ENCODE results near the gene KANSL2. TPM values are rescaled to one million over a fixed set of nuclear protein-coding genes. Genes with fewer than 3 reads are reported as not detected.

Gene KANSL2
- total and polyA plus RNA-seq, 9 of the 15 experiments (the other 6 are each of a cell fraction or from before 2014, with no cell fraction given): 41.1 to 89.8 (median 55.4) TPM

GRCh38 chr12:48693572-48693971 lies 11.5 kb upstream of the KANSL2 start (continued):
- TF ChIP-seq, protein P1, sequence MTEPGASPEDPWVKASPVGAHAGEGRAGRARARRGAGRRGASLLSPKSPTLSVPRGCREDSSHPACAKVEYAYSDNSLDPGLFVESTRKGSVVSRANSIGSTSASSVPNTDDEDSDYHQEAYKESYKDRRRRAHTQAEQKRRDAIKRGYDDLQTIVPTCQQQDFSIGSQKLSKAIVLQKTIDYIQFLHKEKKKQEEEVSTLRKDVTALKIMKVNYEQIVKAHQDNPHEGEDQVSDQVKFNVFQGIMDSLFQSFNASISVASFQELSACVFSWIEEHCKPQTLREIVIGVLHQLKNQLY (CRISPR knock-in tag; conservative IDR thresholded peaks at IDR 0.05): no peak
- 0 out of 2 replicates have a peak, but pooled peaks have one; percentile 36 for TF ChIP-seq MBD2 (IDR thresholded peaks at IDR 0.05; ENCODE audit: borderline replicate concordance, low read depth)
- peak; percentile 100 for TF ChIP-seq CXXC5 (CRISPR knock-in tag; IDR thresholded peaks at IDR 0.05)
- no peak for TF ChIP-seq SP1 (CRISPR knock-in tag; IDR thresholded peaks at IDR 0.05)
- TF ChIP-seq MEF2D (tag; conservative IDR thresholded peaks at IDR 0.05; ENCODE audit: low read depth): peak; percentile 35; the same call in 1 of the 2 replicates
- TF ChIP-seq RBFOX2 (IDR thresholded peaks at IDR 0.05; ENCODE audit: low read depth, low read length): no peak
- TF ChIP-seq ZFP30 (CRISPR knock-in tag; IDR thresholded peaks at IDR 0.05; ENCODE audit: borderline replicate concordance): no peak
- TF ChIP-seq ZBTB17 (CRISPR knock-in tag; IDR thresholded peaks at IDR 0.05): no peak
- no peak for TF ChIP-seq MAZ (CRISPR knock-in tag; conservative IDR thresholded peaks at IDR 0.05 in 1 of 2, IDR thresholded peaks at IDR 0.05 in 1 of 2)
- TF ChIP-seq SMARCA4 (IDR thresholded peaks at IDR 0.05): peak; percentile 91
- TF ChIP-seq CHAMP1 (IDR thresholded peaks at IDR 0.05): 0 out of 2 replicates have a peak, but pooled peaks have one; percentile 62
- no peak for TF ChIP-seq ZNF124 (CRISPR knock-in tag; IDR thresholded peaks at IDR 0.05)
- TF ChIP-seq THRA (IDR thresholded peaks at IDR 0.05): no peak
- no peak for TF ChIP-seq ZNF224 (CRISPR knock-in tag; IDR thresholded peaks at IDR 0.05)
- TF ChIP-seq DACH1 (IDR thresholded peaks at IDR 0.05; ENCODE audit: partially characterized antibody): no peak
- TF ChIP-seq KDM2B (CRISPR knock-in tag; IDR thresholded peaks at IDR 0.05): 0 out of 2 replicates have a peak, but pooled peaks have one; percentile 43
- no peak for TF ChIP-seq RNF2 (IDR thresholded peaks at IDR 0.05)
- no peak for TF ChIP-seq ZKSCAN1 (IDR thresholded peaks at IDR 0.05; ENCODE audit: low read depth, low read length)
- TF ChIP-seq CHD4 (IDR thresholded peaks at IDR 0.05; ENCODE audit: insufficient read depth, insufficient replicate concordance, low read depth, low read length, poor library complexity, severe bottlenecking): no peak
- no peak for TF ChIP-seq BRF1 (IDR thresholded peaks at IDR 0.05; ENCODE audit: borderline replicate concordance, extremely low read depth, insufficient read length)
- TF ChIP-seq CBX8 (IDR thresholded peaks at IDR 0.05; ENCODE audit: borderline replicate concordance, extremely low read depth, low read depth, low read length, poor library complexity, severe bottlenecking): no peak
- no peak for TF ChIP-seq MCM2 (IDR thresholded peaks at IDR 0.05; ENCODE audit: low read depth)
- no peak for TF ChIP-seq TSC22D4 (tag; IDR thresholded peaks at IDR 0.05)

All from K562 (cell line).